Measurements from ENCODE around the gene CACNG5.

Gene CACNG5, protein sequence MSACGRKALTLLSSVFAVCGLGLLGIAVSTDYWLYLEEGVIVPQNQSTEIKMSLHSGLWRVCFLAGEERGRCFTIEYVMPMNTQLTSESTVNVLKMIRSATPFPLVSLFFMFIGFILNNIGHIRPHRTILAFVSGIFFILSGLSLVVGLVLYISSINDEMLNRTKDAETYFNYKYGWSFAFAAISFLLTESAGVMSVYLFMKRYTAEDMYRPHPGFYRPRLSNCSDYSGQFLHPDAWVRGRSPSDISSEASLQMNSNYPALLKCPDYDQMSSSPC

DNA sequence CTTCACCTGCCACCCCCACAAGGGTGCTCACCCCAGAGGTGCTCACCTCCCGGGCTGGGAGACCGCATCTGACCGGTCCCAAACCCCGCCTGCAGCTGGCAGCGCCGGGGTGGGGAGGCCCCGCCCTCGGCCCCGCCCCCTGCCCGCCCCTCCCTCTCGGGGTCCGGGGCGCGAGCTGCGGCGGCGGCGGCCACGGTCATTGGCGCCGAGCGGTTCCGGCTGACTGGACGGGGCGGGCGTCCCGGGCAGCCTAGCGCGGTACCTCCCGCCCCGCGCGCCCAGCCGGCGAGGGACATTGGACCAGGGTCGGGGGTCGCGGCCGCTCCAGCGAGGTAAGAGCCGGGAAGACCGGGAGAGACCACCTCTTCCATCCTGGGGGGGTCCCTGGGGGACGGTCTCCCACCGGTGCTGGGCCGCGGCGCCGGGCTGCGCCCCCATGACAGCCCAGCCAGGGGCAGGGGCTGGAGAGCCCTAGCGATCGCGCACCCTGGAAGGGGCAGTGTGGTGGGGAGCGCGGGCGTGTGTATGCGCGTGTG is at the start of gene CACNG5:
CACNG5 (plus strand) TSS at position 199 of the 536 bp plus-strand sequence. CDS start 42,216 bp downstream, outside the sequence.
- no peak for DNase-seq

DNA sequence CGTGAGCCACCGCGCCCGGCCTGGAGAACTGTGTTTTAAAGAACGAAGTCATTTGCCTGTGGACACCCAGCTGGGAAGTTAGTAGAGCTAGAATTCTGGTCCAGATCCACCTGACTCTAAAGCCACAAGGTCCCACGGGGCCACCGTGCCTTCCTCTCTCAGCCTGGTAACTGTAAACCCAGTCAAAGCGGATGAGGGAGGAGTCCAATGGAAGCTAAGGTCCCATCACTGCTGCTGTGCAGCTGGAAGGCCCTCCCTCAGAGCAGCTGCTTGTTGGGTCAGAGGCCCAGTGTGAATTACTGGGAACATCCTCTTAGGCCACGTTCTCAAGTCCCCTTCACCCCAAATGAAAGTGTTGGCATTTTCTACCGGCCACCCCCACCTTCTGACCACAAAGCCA is 48.8 kb upstream of the CACNG5 start:
- no peak for DNase-seq

DNA sequence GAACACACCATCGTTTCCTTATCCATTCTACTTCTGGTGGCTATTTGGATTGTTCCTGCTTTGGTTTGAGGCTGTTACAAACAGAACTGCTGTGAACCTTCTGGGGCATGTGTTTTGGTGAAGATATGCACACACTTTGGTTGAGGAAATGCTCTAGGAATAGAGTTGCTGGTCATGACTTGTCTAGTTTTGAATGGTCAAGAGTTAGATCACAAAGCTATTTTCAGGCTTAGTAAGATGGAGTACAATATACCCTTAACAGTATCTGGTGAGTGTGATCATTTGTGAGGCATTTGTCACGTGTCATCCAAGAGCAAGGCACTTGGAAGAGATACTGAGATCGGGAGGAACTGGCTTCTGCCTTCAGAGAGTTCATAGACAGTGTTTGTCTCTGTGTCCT is 47.0 kb upstream of the CACNG5 start:
- DNase-seq: no peak

DNA sequence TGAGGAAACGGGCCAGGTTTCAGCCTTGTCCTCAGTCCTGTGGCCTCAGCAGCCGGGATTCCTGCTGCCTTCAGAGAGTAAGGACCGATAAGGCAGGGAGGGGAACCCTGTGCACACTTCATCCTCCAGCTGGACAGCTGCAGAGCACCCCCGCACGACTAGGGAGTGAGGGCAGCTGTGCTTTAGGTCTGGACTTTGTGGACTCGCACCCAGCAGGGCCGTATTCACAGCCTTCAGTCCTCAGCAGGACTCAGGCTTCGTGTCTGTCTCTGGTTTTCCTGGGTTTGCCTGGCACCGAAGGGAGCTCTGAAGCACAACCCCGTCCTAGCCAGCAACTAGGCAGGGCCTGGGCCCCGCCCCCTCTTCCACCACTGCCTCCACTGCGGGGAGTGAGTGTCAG is 45.8 kb upstream of the CACNG5 start:
- DNase-seq: no peak

DNA sequence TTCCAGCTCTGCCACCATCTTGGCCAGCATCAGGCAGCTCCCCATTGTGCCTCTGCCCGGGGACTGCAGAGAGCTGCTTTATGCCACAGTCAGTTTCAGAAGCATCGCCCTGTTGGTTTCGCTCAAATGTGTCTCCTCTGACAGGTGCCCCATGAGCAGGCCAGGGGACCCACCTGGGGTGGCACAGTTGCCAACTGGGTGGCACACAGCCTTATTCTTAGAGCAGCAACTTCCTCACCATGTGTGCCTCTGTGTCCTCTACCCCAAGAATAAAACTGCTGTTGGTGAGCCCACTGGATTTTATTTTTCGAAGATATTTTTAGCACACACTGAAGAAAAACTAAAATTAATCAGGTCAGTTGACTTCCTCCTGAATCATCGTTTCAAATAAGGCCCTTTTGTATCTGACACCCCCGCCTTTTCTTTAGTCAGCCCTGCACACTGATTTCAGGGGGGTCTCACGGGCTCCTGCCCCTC is 44.9 kb upstream of the CACNG5 start:
- DNase-seq: no peak

DNA sequence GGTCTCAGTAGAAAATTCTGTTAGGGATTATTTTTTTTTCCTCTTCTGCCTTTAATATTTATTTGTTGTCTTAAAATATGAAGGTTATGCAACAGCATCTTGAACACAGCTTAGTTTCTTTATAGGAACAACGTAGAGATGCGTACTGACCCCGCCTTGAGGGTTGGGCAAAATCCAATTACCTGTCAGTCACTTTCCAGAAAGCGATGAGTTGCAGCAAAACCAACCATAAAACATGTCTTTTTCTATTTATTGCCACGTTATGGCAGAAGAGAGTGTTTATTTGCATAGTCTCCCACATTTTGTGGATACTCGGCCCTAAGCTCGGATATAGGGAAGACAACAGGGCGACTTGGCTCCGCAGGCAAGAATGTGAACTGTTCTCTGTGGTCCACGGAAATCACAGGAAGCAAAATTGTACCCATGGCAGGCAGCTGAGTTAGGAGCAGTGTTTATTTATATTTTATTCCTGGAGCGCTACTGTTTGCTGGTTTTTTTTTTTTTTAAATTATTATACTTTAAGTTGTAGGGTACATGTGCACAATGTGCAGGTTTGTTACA is 44.3 kb upstream of the CACNG5 start:
- DNase-seq: no peak

DNA sequence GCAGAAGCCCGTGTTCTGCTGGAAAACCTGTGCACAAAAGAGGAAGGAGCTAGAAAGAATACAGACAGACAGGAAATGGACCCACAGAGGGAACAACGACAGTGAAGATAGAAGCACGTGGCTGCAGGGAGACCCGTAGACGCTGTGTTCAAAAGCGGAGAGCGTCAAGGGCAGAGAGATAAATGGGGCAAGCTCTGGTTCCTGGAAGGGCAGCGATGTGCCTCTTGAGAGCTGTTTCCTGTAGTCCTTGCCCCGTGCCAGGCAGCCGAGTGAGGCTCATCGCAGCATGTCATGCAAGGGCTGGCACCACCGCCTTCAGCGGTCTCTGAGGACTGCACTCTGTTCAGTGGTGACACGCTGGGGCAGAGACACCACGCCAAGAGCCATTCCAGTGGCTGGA is 43.6 kb upstream of the CACNG5 start:
- DNase-seq: no peak

DNA sequence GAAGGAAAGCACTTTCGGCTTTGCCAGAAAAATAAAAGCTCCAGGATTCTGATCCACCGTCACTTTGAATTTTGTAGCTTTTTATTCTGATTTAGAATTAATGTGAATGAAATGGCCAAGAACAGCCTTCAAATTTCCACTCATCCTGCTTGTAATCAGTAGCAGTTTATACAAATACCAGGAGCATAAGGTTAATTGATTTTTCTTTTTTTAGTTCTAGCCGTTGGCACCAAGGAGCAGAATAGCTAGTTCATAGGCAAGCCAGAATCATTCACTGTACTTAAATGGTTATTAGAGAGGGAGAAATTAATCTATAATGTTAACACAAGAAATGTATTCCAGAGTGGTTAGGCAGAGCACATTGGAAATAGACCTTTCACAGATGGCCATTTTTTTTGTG is 41.1 kb upstream of the CACNG5 start:
- DNase-seq: no peak

DNA sequence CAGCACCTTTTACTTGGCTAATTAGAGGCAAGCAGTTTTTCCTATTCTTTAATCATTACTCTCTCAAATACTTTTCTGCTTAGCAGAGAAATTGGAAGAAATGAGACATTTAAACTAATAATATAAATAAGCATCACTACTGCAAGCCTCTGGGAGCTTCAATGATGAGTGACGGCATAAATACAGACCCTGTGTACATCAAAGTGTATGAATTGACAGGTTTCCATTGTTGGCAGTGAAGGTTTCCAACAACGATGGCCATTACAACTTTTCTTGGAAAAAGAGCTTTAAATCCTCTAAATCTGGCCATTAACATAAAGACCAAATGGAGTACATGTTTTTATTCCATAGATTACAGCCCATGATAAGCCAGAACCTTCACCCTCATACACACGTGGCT is 39.4 kb upstream of the CACNG5 start:
- DNase-seq: no peak

DNA sequence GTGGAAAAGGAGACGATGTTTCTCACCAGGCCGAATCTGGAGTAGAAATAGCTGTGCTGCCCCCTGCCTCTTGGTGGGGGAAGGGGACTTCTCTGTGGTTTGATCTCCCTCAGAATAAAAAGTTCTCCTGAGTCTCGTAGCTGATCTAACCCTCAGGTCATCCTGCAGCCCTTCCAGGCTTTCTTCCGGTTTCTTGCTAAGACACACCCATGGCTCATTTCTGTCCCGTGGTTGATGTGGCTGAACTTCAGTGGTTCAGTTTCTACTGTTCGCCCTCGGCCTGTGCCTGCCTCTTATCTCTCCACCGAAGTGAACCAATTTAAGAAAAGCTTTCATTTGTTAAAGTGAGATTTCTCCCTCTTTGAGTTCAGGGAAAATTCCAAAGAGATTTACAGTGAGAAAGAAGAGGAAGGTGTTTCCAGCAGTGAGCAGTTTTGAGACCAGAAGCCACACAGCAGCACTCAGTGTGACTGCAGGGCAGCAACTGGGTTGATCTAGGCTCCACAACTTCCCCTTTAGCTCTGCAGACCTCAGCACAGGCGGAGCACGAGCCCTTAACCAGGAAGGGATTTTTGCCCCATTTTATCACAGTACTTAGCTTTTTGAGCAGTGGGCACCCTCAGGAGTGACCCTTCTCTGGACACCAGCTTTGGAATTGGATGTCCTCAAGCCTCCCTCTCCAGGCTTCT is 34.9 kb upstream of the CACNG5 start:
- no peak for DNase-seq

DNA sequence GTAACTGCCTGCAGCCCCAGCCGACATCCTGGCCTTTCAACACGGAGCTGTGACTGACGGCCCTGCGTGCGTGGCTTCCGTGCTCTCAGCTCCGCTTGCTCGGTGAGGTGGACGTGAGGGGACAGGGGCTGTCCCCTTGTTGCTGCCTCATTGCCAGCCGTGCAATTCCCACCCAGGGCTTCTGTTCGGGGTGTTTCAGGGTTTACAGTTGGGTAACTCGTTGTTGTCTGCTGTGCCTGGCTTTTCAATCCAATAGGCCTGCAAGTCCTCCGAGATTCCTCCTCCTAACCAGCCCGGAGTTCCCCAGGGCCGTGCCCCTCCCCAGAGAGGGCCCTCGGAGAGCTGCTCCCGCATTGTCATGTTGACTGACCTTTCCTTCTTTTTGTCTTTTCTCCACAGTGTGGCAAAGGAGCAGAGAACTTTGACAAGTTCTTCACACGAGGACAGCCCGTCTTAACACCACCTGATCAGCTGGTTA is 31.4 kb upstream of the CACNG5 start:
- no peak for DNase-seq

DNA sequence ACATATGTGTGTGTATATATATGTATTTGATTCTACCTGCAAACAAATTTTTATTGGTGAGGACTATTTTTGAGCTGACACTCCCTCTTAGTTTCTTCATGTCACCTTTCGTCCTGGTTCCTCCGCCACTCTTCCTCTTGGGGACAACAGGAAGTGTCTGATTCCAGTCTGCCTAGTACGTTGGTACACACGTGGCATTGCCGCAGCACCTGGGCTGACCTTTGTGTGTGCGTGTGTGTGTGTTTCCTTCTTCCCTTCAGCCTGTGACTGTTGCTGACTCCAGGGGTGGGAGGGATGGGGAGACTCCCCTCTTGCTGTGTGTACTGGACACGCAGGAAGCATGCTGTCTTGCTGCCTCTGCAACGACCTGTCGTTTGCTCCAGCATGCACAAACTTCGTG is 29.4 kb upstream of the CACNG5 start:
- no peak for DNase-seq

DNA sequence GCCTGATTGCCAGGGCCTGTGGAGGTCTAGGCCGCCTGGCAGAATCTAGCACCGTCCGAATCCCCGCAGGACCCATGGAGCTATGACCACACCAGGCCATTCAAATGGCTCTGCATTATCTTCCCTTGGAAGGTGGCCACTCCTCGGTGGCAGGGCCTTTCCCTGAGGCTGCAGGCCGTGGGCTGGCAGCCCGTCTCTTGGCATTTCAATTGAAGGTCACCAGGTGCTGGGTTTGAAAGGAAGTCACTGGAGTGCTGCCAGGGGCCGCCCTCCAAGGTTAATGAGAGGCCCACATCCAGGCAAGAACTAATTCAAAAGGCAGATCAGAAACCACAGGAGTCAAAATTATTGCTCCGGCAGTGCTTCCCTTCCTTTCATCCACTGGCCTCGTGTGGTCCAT is 27.7 kb upstream of the CACNG5 start:
- DNase-seq: no peak

DNA sequence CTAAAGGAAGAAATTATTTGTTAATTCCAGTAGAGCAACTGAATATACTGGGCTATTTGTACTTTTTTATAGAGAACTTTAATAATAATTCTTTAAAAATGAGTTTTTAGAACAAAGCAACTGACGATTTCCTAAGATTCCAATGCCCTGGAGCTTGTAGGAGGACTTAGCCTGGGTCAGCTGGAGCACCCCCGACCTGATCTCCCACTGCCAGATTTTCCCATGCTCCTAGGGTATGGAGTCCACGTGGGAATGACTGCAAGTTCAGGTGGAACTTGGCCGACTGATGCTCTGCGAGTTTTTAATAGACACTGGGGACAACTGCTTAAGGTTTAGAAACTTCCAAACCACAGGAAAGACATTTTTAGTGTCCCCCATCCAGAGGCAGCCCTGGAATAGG is 25.5 kb upstream of the CACNG5 start:
- DNase-seq: no peak

DNA sequence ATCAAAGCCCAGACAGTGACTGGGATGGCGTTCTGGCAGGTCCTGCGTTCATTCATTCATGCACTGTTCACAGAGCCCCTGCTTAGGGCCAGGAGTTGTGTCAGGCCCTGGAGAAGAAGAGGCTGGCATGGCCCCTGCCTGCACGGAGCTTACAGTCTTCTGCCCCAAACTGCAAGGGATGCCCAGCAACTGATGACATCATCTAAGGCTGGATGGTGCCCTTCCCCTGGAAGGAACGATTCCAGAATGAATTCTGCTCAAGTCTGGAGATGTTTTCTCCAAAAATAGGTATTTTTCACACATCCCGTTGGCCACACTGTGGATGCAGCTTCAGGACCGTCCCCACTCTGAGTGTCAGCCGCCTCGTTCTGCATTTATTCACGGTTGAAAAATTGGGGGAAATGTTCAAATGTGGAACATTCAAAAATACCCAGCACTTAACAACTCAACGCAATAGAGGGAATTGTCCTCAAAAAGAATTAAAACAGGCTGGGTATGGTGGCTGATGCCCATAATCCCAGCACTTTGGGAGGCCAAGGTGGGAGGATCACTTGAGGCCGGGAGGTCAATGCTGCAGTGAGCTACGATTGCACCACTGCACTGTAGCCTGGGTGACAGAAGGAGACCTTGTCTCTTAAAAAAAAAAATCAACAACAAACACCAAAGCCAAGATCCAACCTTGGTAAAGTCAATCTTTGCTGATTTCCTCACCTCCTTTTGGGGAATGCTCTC is 23.8 kb upstream of the CACNG5 start:
- DNase-seq: no peak

DNA sequence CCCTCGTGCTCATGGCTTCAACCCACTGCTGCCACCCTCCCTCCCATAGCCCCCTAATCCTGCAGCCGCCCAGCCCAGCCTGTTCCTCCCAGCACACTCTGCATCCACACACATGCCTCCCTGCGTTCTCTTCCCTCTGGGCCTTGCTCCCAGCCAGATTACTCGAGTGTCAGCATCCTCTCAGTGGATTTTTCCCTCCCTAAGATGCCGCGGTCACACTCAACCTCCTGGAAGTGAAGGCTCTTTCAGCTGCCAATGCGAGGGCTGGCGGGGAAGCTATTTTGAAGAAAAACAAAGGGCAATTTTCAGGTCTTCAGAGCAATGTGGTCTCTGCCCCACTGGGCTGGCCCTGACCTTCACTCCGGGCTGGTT is 23.2 kb upstream of the CACNG5 start:
- no peak for DNase-seq

DNA sequence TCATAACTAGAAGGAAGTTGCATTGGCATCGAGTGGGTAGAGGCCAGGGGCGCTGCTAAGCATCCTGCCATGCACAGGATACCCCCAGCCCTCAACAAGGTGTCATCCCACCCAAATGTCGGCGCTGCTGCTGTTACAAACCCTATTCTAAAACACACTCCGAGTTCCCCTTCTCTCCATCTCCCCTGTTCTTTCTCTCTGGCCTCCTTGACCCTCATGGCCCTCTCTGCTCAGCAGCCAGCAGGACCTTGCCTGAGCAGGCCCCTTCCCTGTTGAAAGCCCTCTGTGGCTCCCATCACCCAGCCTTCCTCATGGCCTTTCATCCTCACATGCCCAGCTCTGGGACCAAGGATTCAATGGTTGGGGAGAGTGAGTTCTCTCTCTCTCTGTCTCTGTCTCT is 22.3 kb upstream of the CACNG5 start:
- no peak for DNase-seq

DNA sequence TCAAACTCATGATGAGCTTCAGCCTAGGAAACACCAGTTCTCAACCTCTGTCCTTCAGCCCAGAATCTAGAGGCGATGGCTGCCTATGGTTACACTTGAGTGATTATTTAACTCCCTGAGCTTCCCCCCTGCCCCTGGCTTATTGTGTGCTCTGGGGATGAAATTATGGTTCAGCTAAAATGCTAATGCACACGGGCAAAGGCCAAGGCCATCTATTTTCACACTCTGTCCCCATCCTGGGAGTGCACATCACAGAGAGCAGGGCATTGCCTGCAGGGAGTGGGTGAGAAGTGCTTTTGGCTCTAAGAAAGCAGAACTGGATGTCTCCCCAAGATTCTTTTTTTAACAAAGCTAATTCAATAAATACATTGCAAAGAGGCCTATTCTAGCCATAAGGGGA is 21.6 kb upstream of the CACNG5 start:
- DNase-seq: no peak

DNA sequence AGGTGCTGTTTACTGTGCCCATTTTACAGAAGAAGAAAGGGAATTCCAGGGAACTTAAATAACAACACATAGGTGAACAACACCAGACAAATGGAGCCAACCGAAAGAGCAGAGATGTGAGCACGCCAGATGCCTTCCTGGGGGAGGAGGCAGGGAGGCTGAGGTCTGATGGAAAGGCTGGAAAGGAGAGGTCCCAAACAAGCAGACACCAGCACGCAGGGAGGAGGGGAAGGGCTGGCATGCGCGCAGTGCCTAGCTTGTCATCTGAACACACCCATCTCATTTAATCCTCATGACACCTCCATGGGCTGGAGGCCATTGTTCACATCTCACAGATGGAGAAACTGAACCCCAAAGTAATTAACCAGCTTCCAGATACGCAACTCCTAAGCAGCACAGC is 20.9 kb upstream of the CACNG5 start:
- no peak for DNase-seq

DNA sequence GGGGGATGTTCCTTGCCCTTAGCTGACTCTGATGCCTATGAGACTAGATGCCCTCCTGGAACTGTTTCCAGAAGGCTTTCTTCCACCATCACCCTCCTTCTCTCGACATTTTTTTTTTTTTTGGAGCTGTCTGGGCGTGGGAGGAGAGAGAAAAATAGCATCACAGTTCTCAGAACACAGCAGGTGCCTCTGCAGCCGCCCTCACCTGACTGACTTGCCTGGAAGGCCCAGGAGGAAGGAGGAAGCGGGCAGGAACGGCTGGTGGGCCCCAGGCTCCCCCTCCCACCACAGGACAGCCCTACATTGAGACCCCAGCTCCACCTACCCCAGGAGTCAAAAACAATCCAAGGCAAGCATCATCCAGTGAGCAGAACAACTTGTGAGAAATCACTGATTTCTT is 20.3 kb upstream of the CACNG5 start:
- no peak for DNase-seq

DNA sequence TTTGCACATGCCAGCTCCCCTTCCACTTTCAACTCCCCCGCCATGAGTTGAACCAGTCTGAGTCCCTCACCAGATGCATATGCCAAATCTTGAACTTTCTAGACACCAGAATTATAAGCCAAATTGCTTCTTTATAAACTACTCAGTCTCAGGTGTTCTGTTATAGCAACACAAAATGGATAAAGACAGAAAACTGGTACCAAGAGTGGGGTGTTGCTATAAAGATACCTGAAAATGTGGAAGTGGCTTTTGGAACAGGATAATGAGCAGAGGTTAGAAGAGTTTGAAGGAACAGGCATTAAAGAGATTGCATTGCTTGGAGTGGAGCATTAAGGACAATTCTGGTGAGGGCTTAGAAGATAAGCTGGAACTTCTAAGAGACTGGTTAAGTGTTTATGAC is 17.2 kb upstream of the CACNG5 start:
- DNase-seq: no peak

DNA sequence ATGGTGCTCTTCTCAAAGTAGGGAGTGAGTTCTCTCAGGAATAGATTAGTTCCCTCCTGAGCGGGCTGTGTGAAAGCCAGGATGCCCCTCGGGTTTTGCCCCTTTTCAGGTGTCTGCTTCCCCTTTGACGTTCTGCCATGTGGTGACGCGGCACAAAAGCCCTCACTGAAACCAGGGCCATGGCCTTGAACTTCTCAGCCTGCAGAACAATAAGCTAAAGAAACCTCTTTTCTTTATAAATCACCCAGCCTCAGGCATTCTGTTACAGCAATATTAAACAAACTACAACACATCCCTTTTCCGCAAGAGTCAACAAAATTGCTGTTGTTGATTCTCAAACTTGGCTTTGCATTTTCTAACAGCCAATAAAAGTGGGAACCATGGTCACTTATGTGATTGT is 15.5 kb upstream of the CACNG5 start:
- DNase-seq: no peak

DNA sequence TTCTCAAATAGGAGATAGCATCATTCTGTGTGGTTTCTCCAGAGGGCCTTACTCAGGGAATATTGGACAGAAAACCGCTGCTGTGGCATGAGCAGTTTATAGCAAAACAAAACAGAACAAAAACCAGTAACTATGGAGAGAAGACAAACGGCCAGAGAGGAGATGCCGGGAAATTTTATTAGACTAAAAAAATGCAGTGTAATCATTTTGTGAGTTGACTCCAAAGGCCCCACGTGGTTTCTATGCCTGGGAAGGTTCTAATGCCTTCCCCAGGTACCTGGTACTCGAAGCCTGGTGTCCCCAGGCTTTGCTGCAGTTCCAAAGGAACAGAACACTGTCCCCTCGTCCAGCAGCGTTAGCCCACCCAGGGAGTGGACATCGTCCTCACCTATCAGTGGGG is 12.9 kb upstream of the CACNG5 start:
- no peak for DNase-seq
